Stimulated activated CD8-positive, alpha-beta memory T cell treated with anti-CD3 and anti-CD28 coated beads, Interleukin-7, amount 100 ng/mL, for 4 hours (primary cell): Measurements from ENCODE around the gene SLC4A8.

Source experiments
- DNase-seq, 2 donors: peaks; one replicate each; pipeline ENCODE4 v3.0.0-alpha.2; 2020; ENCODE audit warnings: low read depth in 2 of 2

Gene SLC4A8

DNA sequence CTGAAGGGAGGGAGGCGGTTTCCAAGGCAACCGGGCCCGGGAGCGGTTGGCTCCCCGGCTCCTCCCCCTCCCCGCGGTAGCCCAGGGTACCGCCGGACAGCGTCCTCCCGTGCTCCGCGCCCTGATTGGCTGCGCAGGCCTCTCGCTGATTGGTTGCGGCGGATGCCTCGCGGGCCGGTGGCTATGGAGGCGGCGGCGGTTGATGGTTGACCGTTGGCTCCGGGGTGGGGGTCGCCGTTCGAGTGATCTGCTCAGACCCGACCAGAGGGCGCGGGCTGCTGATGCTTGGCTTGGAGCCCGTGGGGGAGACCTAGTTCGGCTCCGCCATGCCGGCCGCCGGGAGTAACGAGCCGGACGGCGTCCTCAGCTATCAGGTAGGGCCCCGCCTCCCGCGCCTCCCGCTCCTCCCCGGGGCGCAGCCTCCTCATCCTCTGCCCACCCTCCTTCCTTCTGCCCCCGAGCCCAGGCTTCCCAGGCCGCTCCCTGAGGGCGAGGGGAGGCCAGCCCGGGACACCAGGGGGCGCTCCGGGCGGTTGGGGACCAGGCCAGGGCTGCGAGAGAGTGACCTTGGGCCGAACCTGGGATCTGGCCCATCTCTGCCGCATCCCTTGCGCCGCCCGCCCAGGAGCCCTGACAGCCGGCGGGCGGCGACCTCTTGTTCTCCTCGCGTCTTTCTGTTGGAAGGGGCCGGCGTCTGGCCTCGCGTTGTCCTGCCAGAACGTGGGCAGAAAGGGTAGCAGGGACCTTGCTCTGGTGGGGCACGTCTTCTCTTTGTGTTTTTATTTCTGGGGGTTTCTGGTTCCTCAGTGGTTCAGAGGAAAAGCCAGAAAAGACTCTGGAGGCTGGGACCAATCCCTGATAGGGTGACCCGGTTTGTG is at the start of gene SLC4A8:
Gene SLC4A8, plus strand, starts transcription at position 170 of the 878 bp plus-strand sequence. Its CDS starts 157 bp downstream, at position 327.
- peak; percentile 50 to 75 for DNase-seq

DNA sequence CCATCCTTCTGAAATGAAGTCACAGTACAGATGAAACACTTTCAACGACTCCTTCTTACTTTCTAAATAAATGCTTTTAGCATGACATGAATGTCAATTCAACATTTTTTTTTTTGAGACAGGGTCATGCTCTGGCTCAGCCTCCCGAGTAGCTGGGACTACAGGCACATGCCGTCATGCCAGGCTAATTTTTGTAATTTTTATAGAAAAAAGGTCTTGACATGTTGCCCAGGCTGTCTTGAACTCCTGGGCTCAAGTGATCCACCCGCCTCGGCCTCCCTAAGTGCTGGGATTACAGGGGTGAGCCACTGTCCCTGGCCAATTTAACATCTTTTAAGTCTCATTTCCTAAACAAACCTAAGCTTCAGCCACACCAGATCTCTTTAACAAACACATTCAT is 49.8 kb upstream of the SLC4A8 start:
- DNase-seq, result no peak

DNA sequence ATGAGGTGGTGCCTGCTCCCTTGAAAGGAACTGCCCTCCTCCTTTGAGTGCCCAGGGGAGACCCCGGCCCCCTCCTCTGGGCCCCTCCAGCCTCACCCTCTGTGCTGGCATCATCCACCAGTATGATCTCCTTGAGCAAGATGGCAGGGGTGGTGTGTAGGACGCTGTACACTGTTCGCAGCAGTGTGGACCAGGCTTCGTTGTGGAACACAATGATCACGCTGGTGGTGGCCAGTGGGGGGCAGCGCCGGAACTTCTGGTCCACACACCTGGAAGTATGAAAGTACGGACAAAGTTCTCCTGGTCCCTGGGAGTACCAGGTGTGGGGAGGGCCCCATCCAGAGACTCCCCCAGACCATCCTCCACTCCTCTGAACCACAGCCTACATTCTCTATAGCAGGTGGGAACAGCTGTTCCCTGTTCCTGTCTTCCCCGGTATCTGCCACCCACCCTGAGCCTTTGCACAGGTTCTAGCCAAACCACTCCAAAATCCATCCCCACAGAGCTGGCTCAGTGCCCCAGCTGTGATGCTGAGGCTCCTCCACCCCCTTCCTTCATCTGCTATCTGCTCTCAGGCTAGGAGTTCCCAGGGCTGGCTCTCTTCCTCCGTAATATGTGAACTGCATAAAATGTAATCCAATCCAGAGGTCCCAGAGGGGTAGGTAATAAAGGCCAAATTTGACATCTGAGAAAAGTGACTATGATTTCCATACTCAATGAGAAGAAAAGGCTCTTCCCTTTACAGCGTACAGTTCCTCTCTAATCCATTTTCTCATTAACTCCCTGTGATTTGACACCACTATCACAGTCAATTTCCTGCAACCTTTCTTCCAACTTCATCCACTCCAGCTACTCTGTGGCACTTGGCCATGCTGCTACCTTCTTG is 47.3 kb upstream of the SLC4A8 start:
- DNase-seq, result no peak

DNA sequence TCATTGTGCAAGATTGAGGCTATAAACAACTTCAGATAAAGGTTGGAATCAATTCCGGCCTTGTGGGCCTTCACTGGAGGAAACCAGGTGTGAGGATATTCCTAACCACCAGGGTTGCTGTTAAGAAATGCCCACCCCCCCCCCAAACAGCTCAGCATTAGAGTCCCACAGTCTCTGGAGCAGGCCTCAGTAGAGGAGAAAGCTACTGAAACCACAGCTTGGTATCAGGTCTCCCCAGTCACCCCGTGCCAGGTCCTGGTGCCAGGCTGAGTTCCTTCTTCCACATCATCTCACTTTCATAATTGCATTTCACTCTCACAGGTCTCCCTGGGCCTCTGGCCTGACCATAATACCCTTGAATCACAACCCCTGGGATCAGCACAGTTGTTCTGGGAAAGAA is 45.9 kb upstream of the SLC4A8 start:
- no peak for DNase-seq

DNA sequence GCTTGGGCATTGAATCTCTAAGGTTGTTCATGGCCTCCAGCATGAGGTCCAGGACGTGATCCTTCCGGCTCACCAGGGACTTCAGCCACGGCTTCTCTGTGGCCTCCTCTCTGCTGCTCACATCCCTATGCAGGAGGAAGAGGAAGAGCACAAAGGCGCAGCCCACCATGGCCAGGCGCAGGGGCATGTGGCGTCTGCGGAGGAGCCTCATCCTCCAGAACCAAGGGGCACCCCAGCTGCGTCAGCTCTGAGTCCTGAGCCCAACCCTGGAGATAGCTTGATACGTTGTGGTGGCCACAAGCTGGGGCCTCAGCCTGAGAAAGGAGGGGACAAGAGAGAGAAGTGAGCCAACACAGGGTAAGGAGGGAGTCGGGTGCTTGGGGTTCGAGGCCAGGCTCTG is 45.1 kb upstream of the SLC4A8 start:
- DNase-seq, result no peak

DNA sequence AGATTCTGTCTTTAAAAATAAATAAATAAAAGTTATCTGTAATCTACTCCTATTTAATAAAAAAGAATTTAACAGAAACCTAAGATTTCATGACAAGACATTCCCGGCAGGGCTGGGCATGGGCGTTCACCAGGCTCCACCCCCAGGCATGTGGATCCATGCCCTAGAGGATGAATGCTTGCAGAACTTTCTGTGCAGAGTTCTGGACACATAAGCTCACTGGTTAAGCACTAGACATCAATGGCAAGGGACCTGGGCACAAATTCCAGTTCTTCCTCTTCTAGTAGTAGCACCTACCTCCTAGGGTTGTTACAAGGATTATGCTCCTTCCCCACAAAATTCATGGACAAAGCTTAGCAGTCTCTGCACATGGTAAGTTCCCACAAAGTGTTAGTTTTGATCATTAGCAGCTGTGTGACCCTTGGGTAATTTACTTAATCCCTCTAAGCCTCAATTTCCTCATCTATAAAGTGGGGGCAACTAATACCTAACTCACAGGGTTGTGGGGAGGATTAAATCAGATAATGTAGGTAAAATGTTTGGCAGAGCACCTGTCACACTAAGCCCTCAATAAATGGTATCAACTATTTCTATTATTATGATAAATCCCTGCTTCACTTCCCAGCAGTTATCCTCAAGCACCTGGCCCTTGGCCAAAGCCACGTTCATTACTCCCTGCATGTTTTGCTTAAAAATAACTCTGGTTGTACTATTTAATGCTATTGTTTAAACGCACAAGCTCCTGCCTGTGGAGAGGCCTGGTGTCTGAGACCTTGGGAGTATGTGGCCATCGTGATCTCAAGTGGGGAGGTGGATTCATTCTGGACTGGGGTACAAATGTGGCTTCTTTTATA is 43.2 kb upstream of the SLC4A8 start:
- DNase-seq, result no peak

DNA sequence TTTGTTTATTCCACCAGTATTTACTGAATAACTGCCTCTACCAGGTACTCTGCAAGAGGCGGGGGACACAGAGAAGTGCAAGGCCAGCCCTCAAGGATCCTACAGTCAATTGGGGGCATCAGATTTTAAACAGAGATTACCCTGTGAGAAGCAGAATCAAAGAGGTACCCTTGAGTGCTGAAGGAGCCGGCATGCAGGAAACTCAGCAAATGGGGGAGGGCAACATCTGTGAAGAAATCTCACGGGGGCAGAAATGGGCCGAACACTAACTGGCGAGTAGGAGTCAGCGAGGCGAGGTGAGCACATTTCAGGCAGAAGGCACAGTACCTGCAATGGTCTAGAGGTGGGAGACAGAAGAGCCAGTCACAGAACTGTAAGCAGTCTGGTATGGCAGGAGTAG is 42.5 kb upstream of the SLC4A8 start:
- DNase-seq, result no peak

DNA sequence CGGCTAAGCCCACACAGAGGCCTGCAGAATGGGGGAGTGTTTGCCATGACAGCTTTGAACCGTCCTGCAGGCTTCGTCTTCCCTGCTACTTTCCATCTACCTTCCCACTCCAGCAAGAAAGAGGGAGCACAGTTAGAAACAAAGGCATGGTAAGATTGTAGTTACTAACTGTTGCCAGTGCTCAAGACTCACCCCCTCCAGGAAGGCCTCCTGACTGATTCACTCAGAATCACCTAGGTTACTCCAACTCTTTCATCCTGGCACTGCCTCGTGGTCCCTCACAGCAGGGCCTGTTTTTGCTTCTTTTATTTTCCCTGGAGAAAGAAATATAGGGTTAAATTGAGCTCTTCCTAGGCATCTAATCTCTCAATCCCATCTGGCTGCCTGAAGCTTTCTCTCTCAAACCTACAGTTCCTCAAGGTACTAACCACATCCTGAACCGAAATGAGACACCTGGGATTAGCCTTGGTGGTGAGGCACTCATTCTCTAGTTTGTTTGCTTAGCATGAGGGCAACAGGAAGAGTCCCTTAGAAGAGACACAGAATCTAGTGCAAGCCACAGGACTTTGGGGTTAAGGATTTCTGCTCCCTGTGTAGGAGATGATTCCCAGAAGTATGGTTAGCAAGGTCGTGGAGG is 41.2 kb upstream of the SLC4A8 start:
- no peak for DNase-seq

DNA sequence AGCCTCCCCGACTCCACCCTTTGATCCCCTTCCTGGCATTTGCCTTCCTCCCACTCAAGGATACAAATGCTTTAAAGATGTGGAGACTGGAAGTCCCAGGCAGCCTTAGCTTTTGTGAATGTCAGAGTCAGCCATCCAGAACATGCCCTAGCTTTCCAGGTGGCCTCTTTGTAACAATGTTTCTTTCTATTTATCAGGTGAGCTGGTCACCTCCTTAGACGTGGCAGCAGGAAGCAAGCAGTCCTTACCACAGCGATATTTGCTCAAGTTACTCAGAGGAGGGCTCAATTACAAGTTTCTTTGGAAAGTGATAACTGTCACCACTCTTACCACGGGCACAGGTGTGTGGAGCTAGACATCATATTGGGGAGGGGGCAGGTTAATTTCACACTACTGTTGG is 38.3 kb upstream of the SLC4A8 start:
- no peak for DNase-seq

DNA sequence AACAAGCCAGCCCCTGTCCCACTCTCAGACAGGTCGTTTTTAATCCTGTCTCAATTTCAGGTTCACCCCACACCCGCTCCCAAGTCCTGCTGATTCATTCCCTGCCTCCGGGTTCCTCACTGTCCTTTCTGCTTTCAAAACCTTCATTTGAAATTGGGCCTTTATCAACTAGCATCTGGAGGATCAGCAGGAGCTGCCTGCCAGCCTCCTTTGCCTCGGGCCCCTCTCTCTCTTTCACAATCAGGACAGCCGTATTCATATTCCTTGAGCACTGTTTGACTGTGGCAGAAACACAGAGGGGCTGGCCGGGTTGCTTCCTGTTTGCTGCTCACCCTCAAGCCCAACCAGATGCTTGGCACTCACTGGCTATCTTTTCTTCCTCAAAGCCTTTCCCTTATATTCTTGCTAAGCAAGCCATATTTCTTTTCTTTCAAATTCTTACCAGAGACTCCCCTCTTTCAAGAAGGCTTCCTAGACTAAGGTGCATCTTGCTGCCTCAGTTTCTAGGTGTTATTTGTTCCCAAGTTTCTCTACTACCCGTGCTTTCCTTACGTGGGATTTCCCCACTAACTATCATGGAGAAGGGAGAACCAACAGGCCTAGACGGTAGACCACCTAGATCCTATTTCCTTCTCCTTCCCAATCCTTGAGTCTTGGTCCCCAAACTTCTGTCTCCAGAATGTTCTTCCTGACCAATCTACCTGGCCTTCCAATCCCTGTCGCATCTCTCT is 36.4 kb upstream of the SLC4A8 start:
- DNase-seq, result no peak

DNA sequence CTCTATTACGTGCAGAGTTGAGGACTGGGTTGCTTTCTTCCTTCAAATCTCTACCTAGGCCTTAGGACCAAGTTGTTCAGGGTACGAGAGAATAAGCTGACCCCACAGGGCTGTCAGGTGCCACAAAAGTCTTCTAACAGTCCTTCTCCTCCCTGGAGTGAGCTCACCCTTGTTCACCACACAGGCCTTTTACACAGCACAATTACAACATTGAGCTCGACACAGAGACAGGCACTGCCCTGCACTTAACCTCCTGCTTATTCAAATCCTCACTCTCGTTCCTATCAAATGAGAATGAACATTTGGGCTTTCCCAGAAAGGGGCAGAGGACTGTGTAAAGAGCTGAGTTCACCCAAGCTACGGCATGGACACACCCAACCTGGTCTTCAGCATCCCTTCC is 35.8 kb upstream of the SLC4A8 start:
- no peak for DNase-seq

DNA sequence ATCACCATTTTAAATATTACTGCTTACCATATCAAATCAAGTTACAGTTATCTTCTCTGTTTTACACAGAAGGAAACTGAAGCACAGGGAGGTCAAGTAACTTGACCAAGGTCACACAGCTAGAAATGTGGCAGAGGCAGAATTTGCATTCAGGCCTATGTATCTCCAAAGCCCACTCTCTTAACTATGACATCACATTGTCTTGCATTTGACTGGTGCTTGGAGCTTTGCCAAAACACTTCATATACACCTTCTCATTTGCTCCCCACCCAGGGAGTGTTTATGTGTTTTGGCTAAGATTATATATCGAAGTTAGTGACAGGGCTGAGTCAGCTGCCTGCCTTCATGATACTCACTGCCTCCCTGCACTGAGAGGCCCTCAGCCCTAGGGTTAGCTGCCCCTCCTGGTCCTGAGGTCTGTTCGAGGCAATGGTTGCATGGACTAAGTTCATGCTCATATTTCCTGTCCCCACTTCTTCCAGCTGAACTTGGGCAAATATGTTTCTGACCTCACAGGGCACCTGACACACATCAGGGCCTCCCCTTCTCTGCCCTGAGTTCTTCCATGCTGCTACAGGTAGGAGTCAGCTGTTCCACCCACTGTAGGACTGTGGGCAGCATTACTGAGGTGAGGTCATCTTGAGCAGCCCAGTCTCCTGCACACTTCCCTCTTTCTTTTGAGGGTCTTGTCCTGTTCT is 35.2 kb upstream of the SLC4A8 start:
- no peak for DNase-seq

DNA sequence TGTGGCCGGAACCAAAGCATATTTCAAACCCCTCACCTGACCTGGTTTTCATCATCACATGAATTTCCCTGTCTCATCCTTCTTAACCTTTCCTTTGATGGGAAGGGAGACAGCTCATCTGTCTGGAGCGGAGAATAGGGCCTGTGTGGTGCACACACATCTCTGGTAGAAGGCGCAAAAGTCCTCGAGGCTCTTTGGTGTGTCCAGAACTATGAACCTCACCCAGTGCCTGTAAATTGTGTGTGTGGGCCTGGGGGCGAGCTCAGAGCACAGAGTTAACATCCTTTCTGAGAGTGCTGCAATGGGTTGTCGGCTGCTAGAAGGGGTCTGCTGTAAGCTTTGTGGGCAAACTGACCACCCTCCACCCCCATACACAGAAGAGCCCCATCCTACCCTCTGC is 34.2 kb upstream of the SLC4A8 start:
- DNase-seq, result no peak

DNA sequence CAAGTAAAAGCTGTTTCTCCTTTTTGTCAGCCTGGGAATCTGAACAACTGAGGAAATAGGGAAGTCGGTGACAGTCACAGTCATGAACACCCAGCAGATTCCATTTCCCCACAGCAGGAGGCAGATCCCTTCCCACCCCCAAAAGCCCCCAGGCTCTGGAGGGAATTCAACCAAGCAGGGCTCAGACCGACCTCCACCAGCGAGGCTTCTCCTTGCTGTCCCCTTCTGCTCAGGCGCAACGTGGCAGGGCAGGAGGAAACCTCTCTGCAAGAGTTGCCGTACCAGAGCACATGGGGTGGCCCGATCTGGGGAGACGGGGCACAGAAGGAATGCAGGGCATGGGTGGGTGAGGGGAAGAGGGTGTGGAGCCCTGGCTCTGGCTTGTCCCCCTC is 33.7 kb upstream of the SLC4A8 start:
- no peak for DNase-seq

DNA sequence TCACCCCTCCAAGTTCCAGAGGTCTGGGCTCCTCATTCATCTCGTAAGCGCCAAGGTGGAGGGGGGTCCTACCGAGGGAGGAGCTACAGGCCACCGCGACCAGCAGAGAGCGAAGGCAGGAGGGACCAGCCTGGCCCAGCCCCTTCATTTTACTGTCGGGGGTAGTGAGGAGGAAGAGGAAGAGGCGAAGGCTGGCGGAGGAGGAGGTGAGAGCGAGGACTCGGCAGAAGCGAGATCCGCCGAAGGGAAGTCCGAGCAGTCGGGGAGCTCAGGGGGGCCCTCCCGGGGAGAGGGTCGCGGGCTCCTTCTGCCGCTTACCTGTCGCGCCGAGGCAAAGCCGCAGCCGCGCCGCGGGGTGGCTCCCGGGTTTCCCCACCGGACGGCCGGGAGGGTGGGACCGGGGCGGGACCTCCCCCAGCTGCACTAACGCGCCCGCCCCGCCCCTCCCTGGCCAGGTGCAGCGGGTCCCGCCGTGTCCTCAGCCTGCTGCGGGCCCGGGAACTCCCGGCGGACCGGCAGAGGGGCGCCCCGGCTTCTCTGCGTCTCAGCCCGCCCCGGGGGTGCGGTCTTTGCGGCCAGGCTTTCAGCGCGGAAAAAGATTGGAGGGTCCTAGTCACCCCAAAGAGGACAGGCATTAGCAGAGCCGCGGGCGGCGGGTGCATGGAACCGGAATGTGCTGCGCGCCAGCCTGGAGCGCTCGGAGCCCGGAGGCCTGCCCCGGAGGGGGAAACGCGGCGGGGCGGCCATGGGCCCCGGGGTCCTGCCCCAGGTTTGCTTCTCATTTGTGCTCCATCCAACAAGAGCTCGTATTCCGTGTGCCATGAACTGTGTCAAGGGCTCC is 33.1 kb upstream of the SLC4A8 start, which contains the start of gene GALNT6:
Gene GALNT6, minus strand, starts transcription at position 124 of the 841 bp plus-strand sequence. CDS start 11,625 bp downstream, outside the sequence.
- DNase-seq, result peak; percentile 32 to 70

DNA sequence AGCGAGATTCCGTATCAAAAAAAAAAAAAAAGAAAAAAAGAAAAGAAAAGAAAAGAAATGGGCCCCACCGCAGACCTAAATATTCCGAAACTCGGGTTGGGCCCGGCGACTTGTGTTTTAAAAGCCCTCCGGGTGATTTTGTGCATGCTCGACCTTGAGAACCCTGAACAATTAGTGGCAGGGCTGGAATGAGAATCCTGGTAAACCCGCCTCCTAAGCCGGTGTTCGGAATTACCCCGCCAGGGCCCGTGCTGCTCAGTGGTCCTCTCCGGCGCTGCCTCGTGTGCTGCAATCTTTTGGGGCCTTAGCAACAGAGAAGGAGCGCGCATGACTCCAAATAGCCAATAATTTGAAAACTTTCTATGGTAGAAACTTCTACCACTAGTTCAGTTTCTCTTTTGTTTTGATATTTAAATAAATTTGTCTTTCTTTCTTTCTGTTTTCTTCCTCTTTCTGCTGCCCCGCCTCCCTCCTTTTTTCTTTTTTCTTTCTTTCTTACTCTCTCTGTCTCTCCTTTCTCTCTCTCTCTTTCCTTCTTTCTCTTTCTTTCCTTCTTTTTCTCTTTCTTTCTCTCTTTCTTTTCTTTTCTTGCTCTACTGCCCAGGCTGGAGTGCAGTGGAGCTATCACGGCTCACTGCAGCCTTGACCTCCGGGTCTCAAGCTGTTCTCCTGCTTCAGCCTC is 31.9 kb upstream of the SLC4A8 start:
- DNase-seq, result no peak

DNA sequence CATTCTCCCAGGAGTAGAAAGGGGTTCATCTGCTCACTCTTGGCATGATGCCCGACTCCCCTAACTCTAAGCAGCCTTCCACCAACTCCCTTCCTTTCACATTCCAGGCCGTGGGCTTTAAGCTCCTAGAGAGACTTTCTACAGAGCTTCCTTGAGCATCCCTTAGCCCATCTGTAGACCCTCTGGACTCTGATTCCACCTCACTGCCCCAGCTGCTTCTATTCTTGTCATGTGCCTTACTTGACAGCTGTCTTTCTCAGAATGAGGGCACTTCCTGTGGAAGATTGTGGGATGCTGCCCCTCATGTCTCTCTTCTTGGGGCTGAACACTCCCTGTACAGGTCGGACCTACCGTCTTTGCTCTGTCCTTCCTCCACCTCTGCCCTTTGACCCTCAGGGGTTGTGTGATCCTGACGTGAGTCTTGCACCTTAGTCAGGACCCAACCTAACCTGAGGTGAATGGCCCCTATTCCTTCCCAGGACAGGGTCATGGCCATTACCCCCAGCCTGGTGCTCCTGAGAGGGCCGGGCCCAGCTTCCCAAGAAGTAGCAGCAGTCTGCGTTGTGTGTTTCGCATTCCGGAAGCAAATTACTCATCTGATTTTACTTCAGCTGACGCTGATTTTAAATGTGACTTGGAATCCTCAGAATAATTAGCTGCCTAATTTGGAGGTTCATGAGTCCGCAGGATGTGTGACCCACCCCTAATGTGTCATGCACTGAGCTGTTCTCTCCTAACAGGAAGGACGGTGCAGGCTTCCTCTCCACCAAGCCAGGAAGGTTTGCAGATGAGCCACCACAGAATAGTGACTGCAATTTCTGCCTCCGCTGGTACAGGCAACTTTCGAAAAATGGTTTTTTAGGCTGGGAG is 30.7 kb upstream of the SLC4A8 start:
- peak; percentile 57 to 59 for DNase-seq
